ENCODE measurements around the gene LHPP. TPM values are rescaled to one million over a fixed set of nuclear protein-coding genes. Genes with fewer than 3 reads are reported as not detected.

Gene LHPP
- total and polyA plus RNA-seq, 11 donors, result 5.6 to 23.5 (median 13.2) TPM

- DNase-seq, result no peak
- intact Hi-C loops (cut with DNase I), result loop anchor here in 1 of 10 donors (10.0 kb wide), 1 partner anchor 47 kb away; no protein-coding TSS in a partner anchor
- peaks cover 0 to 8% (median 0%) of the 10 kb centered on the region in 9 donors for H3K36me3 ChIP-seq
- WGBS, 4 donors, result 84 to 95% (median 85%) methylated on average over 5 to 11 of the region's 11 CpGs
- peaks cover 0 to 29% (median 12%) of the 10 kb centered on the region in 12 donors for H3K4me1 ChIP-seq
- peak overlapping the region in 1 of 12 donors; percentile 69 for H3K27ac ChIP-seq
- H3K9me3 ChIP-seq, result no peaks in the 10 kb centered on the region
- H3K27me3 ChIP-seq, result no peaks in the 10 kb centered on the region
- peak in 1 of 4 donors; percentile 13 for ATAC-seq
- TF ChIP-seq, protein P1, sequence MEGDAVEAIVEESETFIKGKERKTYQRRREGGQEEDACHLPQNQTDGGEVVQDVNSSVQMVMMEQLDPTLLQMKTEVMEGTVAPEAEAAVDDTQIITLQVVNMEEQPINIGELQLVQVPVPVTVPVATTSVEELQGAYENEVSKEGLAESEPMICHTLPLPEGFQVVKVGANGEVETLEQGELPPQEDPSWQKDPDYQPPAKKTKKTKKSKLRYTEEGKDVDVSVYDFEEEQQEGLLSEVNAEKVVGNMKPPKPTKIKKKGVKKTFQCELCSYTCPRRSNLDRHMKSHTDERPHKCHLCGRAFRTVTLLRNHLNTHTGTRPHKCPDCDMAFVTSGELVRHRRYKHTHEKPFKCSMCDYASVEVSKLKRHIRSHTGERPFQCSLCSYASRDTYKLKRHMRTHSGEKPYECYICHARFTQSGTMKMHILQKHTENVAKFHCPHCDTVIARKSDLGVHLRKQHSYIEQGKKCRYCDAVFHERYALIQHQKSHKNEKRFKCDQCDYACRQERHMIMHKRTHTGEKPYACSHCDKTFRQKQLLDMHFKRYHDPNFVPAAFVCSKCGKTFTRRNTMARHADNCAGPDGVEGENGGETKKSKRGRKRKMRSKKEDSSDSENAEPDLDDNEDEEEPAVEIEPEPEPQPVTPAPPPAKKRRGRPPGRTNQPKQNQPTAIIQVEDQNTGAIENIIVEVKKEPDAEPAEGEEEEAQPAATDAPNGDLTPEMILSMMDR (IDR thresholded peaks at IDR 0.05), result no peak
- TF ChIP-seq POLR2A (IDR thresholded peaks at IDR 0.05), result no peak
- no peak overlapping the region for H3K4me3 ChIP-seq
Observed at GRCh38 chr10:124611738-124612137, 150.1 kb downstream of the LHPP start.

GRCh38 chr10:124612611-124613498, 151.2 kb downstream of the LHPP start:
- Histone ChIP-seq H3K36me3 (peaks cover 0 to 15% (median 0%) of the 10 kb centered on the region in 9 donors), H3K4me1 (peaks cover 0 to 36% (median 12%) of the 10 kb centered on the region in 12 donors), H3K4me3 (no peak overlapping the region), H3K27me3 (no peaks in the 10 kb centered on the region), H3K27ac (peak overlapping the region in 6 of 12 donors; percentile 14 to 69 (median 44)), H3K9me3 (no peaks in the 10 kb centered on the region)
- WGBS, 4 donors, result 45 to 54% (median 51%) methylated on average over 10 to 18 of the region's 18 CpGs
- intact Hi-C loops (cut with DNase I), result loop anchor here in 1 of 10 donors (10.0 kb wide), 1 partner anchor 48 kb away; no protein-coding TSS in a partner anchor
- DNase-seq (peak in 1 of 5 donors; percentile 55), ATAC-seq (peak in 3 of 4 donors; percentile 52 to 62 (median 54))
- TF ChIP-seq POLR2A (IDR thresholded peaks at IDR 0.05), result no peak
- TF ChIP-seq, protein P1 (IDR thresholded peaks at IDR 0.05), result no peak

DNA sequence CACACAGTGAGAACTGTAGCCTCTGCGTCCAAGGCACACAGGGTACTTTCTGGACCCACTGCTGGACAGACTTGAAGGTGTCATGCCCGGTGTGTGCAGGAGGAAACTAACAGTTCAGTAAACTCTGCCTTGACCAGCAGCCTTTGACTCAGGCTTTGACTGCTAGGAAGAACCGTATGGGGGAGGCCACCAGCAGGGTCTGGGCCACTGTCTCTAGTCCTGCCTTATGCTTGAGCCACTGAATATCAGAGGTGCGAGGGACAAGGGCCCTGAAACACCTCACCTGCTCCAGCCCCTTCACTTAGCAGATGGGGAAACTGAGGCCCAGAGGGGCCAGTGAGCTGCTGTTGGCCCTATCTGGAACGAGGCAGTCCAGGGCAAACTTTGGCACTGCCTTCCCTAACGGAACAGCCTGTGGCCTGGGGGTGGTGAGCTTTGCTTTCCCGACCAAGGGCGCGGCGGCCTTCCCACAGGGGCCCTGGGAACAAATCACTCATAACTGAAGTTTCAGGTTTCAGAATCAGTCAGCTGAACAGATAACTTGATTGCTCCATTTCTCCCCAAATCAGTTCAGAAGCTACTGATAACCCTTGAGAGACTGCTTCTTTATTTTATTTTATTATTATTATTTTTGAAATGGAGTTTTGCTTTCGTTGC, 152.5 kb downstream of the LHPP start:
- Histone ChIP-seq H3K9me3 (no peaks in the 10 kb centered on the region), H3K4me3 (no peak overlapping the region), H3K27me3 (no peaks in the 10 kb centered on the region), H3K4me1 (peaks cover 0 to 49% (median 17%) of the 10 kb centered on the region in 12 donors), H3K36me3 (peaks cover 0 to 25% (median 3%) of the 10 kb centered on the region in 9 donors), H3K27ac (peak overlapping the region in 1 of 12 donors; percentile 54)
- WGBS, 4 donors, result 80 to 86% (median 84%) methylated on average over 11 of the region's 11 CpGs
- intact Hi-C loops (cut with DNase I), result loop anchor here in 1 of 10 donors (10.0 kb wide), 1 partner anchor 49 kb away; no protein-coding TSS in a partner anchor
- ATAC-seq (no peak), DNase-seq (no peak)
- TF ChIP-seq POLR2A (IDR thresholded peaks at IDR 0.05), result no peak
- TF ChIP-seq, protein P1 (IDR thresholded peaks at IDR 0.05), result no peak

Measured in heart left ventricle (tissue), 16 donors.